ENCODE data around the gene DENND1A.

DNA sequence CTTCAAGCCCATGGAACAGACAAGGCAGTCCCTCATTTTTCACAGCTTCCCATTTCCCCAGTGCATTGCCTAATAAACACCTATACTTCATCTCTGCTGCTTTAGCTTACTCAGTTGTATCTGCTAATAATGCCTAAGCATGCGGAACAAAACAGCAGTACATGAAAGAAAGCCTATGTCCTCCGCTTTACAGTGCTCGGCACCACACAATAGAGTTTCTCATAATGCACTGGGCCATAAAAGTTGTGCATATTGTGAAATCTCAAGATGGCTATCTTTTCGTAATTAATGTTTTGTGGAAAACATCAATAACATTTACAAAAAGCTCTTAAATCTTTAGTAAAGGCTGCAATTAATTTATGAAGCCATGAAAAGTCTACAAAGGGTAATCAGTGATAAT is 69.3 kb downstream of the DENND1A start:
- TF ChIP-seq, protein P1, sequence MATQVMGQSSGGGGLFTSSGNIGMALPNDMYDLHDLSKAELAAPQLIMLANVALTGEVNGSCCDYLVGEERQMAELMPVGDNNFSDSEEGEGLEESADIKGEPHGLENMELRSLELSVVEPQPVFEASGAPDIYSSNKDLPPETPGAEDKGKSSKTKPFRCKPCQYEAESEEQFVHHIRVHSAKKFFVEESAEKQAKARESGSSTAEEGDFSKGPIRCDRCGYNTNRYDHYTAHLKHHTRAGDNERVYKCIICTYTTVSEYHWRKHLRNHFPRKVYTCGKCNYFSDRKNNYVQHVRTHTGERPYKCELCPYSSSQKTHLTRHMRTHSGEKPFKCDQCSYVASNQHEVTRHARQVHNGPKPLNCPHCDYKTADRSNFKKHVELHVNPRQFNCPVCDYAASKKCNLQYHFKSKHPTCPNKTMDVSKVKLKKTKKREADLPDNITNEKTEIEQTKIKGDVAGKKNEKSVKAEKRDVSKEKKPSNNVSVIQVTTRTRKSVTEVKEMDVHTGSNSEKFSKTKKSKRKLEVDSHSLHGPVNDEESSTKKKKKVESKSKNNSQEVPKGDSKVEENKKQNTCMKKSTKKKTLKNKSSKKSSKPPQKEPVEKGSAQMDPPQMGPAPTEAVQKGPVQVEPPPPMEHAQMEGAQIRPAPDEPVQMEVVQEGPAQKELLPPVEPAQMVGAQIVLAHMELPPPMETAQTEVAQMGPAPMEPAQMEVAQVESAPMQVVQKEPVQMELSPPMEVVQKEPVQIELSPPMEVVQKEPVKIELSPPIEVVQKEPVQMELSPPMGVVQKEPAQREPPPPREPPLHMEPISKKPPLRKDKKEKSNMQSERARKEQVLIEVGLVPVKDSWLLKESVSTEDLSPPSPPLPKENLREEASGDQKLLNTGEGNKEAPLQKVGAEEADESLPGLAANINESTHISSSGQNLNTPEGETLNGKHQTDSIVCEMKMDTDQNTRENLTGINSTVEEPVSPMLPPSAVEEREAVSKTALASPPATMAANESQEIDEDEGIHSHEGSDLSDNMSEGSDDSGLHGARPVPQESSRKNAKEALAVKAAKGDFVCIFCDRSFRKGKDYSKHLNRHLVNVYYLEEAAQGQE (IDR thresholded peaks at IDR 0.05; ENCODE audit: insufficient read depth in 1 of 2, low read depth in 2 of 2, low read length in 2 of 2) = no peak
- no peak for TF ChIP-seq SIN3A (IDR thresholded peaks at IDR 0.05; ENCODE audit: borderline replicate concordance, insufficient read depth, low read length)
- no peak for TF ChIP-seq POLR2AphosphoS5 (IDR thresholded peaks at IDR 0.05; ENCODE audit: low read depth, low read length)

Measured in PFSK-1 (cell line).